ENCODE measurements around the gene RABEP1. TPM values are rescaled to one million over a fixed set of nuclear protein-coding genes. Genes with fewer than 3 reads are reported as not detected.

Gene RABEP1
- total and polyA plus RNA-seq, 2 experiments from 2014 or later = 37.0 to 88.1 TPM

GRCh38 chr17:5254903-5255521 is 27.1 kb upstream of the RABEP1 start (continued):
- TF ChIP-seq EZH2phosphoT487 (IDR thresholded peaks at IDR 0.05; ENCODE audit: unreplicated experiment) (no peak), EZH2 (IDR thresholded peaks at IDR 0.05; ENCODE audit: low read depth, unreplicated experiment) (no peak), CREB1 (CRISPR knock-in tag; IDR thresholded peaks at IDR 0.05; ENCODE audit: low read depth) (no peak), CTCF (conservative IDR thresholded peaks at IDR 0.05; ENCODE audit: low read depth in 2 of 2) (no peak), STAT1 (IDR thresholded peaks at IDR 0.05; ENCODE audit: unreplicated experiment) (no peak), POLR2AphosphoS5 (IDR thresholded peaks at IDR 0.05; ENCODE audit: low read depth) (no peak), ETS1 (IDR thresholded peaks at IDR 0.05) (no peak), JUNB (IDR thresholded peaks at IDR 0.05; ENCODE audit: unreplicated experiment) (no peak), REST (IDR thresholded peaks at IDR 0.05; ENCODE audit: unreplicated experiment) (no peak), NANOG (IDR thresholded peaks at IDR 0.05; ENCODE audit: borderline replicate concordance) (no peak)

- H3K4me3 ChIP-seq = no peak overlapping the region
- Mint-ChIP-seq H3K27ac (no peak overlapping the region), H3K4me1 (peaks cover 11% of the 10 kb centered on the region), H3K9me3 (no peaks in the 10 kb centered on the region), H3K36me3 (ENCODE audit: low read depth) (no peaks in the 10 kb centered on the region), H3K4me3 (no peak overlapping the region), H3K27me3 (ENCODE audit: insufficient read depth, low read depth, poor library complexity) (peaks cover 8% of the 10 kb centered on the region)
- no peaks in the 10 kb centered on the region for H3K9me2 ChIP-seq (ENCODE audit: insufficient read depth)
- no peaks in the 10 kb centered on the region for H3K36me3 ChIP-seq (ENCODE audit: insufficient read depth)
- no peak overlapping the region for H3K4me2 ChIP-seq
- H3K27ac ChIP-seq (ENCODE audit: low read depth) = no peak overlapping the region
- H3K4me1 ChIP-seq (ENCODE audit: insufficient read depth) = peaks cover 4% of the 10 kb centered on the region; the same call in 1 of the 2 replicates
- ATAC-seq (no peak), DNase-seq (ENCODE audit: low spot score) (no peak)
- H3F3A ChIP-seq (replicated peaks; ENCODE audit: low read depth) = no peaks in the 10 kb centered on the region
- no peaks in the 10 kb centered on the region for H3K27me3 ChIP-seq (ENCODE audit: insufficient read depth)
- no peaks in the 10 kb centered on the region for H4K20me1 ChIP-seq (replicated peaks; ENCODE audit: insufficient read depth)
- no peak overlapping the region for H2AFZ ChIP-seq
- H3K79me2 ChIP-seq (replicated peaks; ENCODE audit: insufficient read depth) = no peaks in the 10 kb centered on the region
- TF ChIP-seq NANOG (IDR thresholded peaks at IDR 0.05; ENCODE audit: borderline replicate concordance) (no peak), JUNB (IDR thresholded peaks at IDR 0.05; ENCODE audit: unreplicated experiment) (no peak), EZH2phosphoT487 (IDR thresholded peaks at IDR 0.05; ENCODE audit: unreplicated experiment) (no peak), ZNF331 (CRISPR knock-in tag; IDR thresholded peaks at IDR 0.05; ENCODE audit: low read depth) (no peak), EZH2 (IDR thresholded peaks at IDR 0.05; ENCODE audit: low read depth, unreplicated experiment) (no peak), STAT1 (IDR thresholded peaks at IDR 0.05; ENCODE audit: unreplicated experiment) (no peak)
- TF ChIP-seq, protein P1, sequence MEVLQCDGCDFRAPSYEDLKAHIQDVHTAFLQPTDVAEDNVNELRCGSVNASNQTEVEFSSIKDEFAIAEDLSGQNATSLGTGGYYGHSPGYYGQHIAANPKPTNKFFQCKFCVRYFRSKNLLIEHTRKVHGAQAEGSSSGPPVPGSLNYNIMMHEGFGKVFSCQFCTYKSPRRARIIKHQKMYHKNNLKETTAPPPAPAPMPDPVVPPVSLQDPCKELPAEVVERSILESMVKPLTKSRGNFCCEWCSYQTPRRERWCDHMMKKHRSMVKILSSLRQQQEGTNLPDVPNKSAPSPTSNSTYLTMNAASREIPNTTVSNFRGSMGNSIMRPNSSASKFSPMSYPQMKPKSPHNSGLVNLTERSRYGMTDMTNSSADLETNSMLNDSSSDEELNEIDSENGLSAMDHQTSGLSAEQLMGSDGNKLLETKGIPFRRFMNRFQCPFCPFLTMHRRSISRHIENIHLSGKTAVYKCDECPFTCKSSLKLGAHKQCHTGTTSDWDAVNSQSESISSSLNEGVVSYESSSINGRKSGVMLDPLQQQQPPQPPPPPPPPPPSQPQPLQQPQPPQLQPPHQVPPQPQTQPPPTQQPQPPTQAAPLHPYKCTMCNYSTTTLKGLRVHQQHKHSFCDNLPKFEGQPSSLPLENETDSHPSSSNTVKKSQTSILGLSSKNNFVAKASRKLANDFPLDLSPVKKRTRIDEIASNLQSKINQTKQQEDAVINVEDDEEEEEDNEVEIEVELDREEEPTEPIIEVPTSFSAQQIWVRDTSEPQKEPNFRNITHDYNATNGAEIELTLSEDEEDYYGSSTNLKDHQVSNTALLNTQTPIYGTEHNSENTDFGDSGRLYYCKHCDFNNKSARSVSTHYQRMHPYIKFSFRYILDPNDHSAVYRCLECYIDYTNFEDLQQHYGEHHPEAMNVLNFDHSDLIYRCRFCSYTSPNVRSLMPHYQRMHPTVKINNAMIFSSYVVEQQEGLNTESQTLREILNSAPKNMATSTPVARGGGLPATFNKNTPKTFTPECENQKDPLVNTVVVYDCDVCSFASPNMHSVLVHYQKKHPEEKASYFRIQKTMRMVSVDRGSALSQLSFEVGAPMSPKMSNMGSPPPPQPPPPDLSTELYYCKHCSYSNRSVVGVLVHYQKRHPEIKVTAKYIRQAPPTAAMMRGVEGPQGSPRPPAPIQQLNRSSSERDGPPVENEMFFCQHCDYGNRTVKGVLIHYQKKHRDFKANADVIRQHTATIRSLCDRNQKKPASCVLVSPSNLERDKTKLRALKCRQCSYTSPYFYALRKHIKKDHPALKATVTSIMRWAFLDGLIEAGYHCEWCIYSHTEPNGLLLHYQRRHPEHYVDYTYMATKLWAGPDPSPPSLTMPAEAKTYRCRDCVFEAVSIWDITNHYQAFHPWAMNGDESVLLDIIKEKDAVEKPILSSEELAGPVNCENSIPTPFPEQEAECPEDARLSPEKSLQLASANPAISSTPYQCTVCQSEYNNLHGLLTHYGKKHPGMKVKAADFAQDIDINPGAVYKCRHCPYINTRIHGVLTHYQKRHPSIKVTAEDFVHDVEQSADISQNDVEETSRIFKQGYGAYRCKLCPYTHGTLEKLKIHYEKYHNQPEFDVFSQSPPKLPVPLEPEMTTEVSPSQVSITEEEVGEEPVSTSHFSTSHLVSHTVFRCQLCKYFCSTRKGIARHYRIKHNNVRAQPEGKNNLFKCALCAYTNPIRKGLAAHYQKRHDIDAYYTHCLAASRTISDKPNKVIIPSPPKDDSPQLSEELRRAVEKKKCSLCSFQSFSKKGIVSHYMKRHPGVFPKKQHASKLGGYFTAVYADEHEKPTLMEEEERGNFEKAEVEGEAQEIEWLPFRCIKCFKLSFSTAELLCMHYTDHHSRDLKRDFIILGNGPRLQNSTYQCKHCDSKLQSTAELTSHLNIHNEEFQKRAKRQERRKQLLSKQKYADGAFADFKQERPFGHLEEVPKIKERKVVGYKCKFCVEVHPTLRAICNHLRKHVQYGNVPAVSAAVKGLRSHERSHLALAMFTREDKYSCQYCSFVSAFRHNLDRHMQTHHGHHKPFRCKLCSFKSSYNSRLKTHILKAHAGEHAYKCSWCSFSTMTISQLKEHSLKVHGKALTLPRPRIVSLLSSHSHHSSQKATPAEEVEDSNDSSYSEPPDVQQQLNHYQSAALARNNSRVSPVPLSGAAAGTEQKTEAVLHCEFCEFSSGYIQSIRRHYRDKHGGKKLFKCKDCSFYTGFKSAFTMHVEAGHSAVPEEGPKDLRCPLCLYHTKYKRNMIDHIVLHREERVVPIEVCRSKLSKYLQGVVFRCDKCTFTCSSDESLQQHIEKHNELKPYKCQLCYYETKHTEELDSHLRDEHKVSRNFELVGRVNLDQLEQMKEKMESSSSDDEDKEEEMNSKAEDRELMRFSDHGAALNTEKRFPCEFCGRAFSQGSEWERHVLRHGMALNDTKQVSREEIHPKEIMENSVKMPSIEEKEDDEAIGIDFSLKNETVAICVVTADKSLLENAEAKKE (CRISPR knock-in tag; IDR thresholded peaks at IDR 0.05) = no peak
Observed at GRCh38 chr17:5257124-5257523, 25.0 kb upstream of the RABEP1 start.

All from GM23338 (cell line).